HG03280 (cell line): ENCODE measurements around the gene BABAM2.

Experiments used
- ATAC-seq: cut with Tn5 transposase; IDR thresholded peaks from one replicate; pipeline ENCODE4 v1.9.1; 2021; ENCODE audit warnings: mild to moderate bottlenecking, moderate library complexity; ENCODE audit not compliant: unreplicated experiment

Gene BABAM2

GRCh38 chr2:27906074-27906473, 15.5 kb downstream of the BABAM2 start:
- no peak for ATAC-seq

GRCh38 chr2:27907547-27907946, 17.0 kb downstream of the BABAM2 start:
- ATAC-seq, result no peak

GRCh38 chr2:27909901-27910300, 19.4 kb downstream of the BABAM2 start:
- no peak for ATAC-seq

- ATAC-seq, result no peak
These were observed 21.1 kb downstream of the BABAM2 start for GRCh38 chr2:27911458-27912210.

GRCh38 chr2:27912512-27912911, 22.0 kb downstream of the BABAM2 start:
- ATAC-seq, result no peak

- ATAC-seq, result no peak
These were observed 23.7 kb downstream of the BABAM2 start for GRCh38 chr2:27914041-27914804.

- no peak for ATAC-seq
These were observed 24.3 kb downstream of the BABAM2 start for GRCh38 chr2:27914805-27915175.

GRCh38 chr2:27915191-27915590, 24.7 kb downstream of the BABAM2 start:
- ATAC-seq, result no peak

- no peak for ATAC-seq
These were observed 25.3 kb downstream of the BABAM2 start for GRCh38 chr2:27915874-27916273.

- no peak for ATAC-seq
These were observed 25.9 kb downstream of the BABAM2 start for GRCh38 chr2:27916293-27916995.

- no peak for ATAC-seq
These were observed 29.8 kb downstream of the BABAM2 start for GRCh38 chr2:27920148-27920885.

GRCh38 chr2:27921424-27921823, 30.9 kb downstream of the BABAM2 start:
- ATAC-seq, result no peak

- no peak for ATAC-seq
These were observed 31.5 kb downstream of the BABAM2 start for GRCh38 chr2:27921880-27922547.

GRCh38 chr2:27922842-27923241, 32.3 kb downstream of the BABAM2 start:
- ATAC-seq, result no peak

GRCh38 chr2:27925766-27926472, 35.4 kb downstream of the BABAM2 start:
- ATAC-seq, result no peak

- ATAC-seq, result no peak
These were observed 39.5 kb downstream of the BABAM2 start for GRCh38 chr2:27929916-27930486.

GRCh38 chr2:27931361-27931950, 40.9 kb downstream of the BABAM2 start:
- no peak for ATAC-seq

GRCh38 chr2:27932396-27932795, 41.9 kb downstream of the BABAM2 start:
- ATAC-seq, result no peak

GRCh38 chr2:27935026-27935425, 44.5 kb downstream of the BABAM2 start:
- ATAC-seq, result no peak
